AG09319 (cell line): ENCODE measurements around the gene NR2C2.

Experiments used
- DNase-seq: peaks from one replicate; pipeline ENCODE4 v3.0.0-alpha.2; 2010; ENCODE audit warnings: low read depth; ENCODE audit errors: extremely low read depth
- CTCF ChIP-seq: IDR thresholded peaks from 2 replicates; pipeline ENCODE4 v1.5.1; 2011; ENCODE audit warnings: low read depth, mild to moderate bottlenecking, inconsistent platforms, low read length, moderate library complexity

The NR2C2 gene

GRCh38 chr3:14967285-14967684 is 19.9 kb downstream of the NR2C2 start:
- TF ChIP-seq CTCF, result no peak

GRCh38 chr3:14969671-14970070 is 22.3 kb downstream of the NR2C2 start:
- no peak for DNase-seq
- TF ChIP-seq CTCF, result no peak

More at GRCh38 chr3:14967285-14967684, 19.9 kb downstream of the NR2C2 start:
- no peak for DNase-seq

DNA sequence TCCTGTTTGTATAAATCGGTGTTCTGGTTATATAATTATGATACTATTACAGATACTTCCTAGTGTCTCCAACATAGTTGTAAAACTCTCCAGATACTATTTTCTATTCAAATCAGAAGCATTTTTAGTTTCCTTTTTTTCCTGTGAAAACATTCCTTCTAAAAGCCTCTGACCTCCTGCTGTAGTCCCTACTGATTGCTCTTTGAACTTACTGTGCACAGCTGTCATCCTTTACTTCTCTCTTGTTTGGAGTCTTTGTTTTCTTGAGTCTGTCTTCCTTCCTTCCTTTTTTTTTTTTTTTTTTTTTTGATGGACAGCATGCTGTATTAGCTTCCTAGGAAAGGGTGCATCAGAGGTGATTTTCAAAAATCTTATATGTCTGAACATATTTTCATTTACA is 28.9 kb downstream of the NR2C2 start:
- no peak for DNase-seq
- TF ChIP-seq CTCF, result no peak

DNA sequence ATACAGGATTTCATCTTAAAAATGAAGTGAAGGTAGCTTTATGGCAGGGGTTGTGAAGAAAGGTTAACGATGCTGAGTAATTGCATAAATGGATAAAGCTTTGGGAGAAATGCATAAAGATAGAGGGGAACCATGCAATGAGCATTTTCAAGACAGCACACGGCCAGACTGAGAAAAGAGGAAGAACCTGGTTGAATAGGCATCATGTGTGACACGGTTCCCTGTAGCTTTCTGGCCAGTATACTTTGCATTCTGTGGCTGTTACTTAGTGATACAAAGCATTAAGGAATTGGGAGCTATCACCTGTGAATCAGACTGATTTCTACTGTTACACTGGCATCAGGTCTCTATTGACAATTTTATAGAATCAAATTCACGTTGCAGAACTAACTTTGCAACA is 33.3 kb downstream of the NR2C2 start:
- no peak for DNase-seq
- TF ChIP-seq CTCF, result no peak

GRCh38 chr3:14984581-14985113 is 37.3 kb downstream of the NR2C2 start:
- TF ChIP-seq CTCF, result no peak
- DNase-seq, result no peak

DNA sequence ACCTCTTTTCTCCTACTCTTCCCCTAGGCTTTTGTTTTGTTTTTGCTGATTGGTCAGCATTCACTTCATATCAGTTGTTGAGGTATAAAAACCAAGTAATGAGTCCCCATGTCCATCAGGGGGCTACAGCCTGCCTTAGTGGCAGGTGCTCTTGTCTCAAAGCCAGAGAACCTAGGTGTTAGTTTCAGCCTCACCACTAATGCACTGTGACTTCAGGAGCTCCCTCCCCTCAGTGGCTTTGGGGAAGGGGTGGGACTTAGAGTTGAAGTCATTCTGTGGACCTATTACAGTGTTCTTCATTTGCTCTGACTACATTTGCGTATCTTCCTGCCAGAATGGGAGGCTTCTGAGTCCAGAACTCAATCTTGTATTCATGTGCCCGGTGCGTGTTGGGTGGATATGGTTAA is 41.6 kb downstream of the NR2C2 start:
- TF ChIP-seq CTCF, result no peak
- no peak for DNase-seq

DNA sequence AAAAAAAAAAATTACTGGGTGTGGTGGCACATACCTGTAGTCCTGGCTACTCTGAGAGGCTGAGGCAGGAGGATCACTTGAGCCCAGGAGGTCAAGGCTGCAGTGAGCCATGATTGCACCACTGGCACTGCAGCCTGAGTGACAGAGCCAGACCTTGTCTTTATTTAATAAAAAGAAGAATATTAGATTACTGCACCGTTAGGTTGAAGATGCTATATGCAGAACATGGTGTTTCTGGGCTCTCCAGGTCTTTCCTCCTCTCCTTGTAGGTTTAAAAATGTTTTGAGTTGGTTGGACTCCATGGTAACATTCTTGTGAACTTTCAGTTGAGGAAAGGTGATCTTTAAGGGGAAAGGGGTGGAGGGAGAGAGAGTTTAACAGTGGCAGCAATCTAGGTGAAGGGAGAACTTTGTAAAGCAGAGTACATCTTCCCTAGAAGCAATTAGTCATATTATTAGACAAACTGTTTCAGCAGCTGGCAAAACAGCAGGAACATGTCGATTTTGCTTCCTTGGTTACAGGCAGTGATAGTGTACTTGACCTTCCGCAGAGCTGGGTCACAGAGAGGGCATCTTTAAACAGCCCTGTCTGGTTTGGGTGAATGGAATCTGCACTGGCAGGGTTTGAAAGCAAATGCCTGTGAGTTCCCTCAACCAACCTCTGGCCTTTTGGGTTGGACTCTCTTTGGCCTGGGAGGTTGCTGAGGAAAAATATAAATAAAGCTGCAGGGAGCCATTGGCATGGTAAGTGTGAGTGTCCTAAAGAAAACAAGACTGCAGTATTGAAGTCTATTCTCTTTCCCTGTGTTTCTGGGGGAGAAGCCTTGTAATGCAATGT is 42.8 kb downstream of the NR2C2 start:
- DNase-seq, result no peak
- TF ChIP-seq CTCF, result no peak
